HK-2 (cell line): Measurements from ENCODE around the gene DENND5B.
"Not testable (repeated sequence)": the region's sequence is repeated elsewhere in the genome, so short reads cannot be mapped to it uniquely, and the experiment has no call there.

Experiments
- DNase-seq: peaks from one replicate; pipeline ENCODE4 v3.0.0-alpha.2; 2018; ENCODE audit not compliant: unreplicated experiment

Gene DENND5B

DNA sequence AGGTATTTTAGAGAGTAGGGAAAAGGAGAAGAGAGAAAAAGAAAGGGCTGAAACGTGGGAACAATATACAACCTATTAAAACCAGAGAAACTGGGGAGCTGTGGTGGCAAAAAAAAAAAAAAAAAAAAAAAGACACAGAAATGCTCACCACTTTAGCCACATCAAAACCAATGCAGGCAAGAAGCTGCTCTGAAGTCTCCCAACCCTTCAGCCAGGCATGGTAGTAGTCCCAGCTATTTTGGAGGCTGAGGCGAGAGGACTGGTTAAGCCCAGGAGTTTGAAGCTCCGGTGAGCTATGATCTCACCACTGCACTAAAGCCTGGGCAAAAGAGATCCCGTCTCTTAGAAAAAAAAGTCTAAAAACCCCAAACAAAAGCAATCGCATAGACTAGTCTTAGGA lies 33.2 kb downstream of the DENND5B start:
- DNase-seq, result no peak

DNA sequence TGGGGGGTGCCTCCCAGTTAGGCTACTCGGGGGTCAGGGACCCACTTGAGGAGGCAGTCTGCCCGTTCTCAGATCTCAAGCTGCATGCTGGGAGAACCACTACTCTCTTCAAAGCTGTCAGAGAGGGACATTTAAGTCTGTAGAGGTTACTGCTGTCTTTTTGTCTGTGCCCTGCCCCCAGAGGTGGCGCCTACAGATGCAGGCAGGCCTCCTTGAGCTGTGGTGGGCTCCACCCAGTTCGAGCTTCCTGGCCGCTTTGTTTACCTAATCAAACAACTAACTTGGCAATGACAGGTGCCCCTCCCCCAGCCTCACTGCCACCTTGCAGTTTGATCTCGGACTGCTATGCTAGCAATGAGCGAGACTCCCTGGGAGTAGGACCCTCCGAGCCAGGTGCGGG lies 35.5 kb downstream of the DENND5B start:
- DNase-seq, result not testable (repeated sequence)

DNA sequence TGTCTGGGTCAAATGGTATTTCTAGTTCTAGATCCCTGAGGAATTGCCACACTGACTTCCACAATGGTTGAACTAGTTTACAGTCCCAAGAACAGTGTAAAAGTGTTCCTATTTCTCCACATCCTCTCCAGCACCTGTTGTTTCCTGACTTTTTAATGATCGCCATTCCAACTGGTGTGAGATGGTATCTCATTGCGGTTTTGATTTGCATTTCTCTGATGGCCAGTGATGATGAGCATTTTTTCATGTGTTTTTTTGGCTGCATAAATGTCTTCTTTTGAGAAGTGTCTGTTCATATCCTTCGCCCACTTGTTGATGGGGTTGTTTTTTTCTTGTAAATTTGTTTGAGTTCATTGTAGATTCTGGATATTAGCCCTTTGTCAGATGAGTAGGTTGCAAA lies 40.3 kb downstream of the DENND5B start:
- DNase-seq, result not testable (repeated sequence)

DNA sequence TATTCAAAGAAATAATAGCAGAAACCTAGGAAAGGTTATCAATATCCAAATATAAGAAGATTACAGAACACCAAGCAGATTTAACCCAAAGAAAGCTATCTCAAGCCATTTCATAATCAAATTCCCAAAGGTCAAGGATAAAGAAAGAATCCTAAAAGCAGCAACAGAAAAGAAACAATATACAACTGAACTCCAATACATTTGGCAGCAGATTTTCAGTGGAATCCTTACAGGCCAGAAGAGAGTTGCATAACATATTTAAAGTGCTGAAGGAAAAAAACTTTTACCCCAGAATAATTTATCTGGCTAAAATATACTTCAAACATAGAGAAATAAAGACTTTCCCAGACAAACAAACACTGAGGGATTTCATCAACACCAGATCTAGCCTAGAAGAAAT lies 54.3 kb downstream of the DENND5B start:
- no peak for DNase-seq

DNA sequence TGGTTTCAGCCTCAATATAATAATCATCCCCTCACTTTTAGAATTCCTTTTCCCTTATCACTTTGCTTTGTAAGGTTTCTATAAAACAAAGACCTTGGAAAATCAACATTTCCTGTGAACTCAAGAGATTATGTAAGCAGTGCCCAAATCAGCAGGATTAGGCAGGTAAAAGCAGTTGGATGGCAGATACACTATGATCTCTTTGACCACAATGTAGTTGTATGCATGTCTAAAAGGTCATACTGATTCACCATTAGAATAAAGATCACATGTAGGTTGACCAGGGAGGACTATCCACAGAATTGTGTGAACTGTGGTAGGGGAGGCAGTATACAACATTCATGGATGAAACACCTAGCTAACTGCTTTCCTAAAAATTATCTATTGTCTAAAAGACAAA lies 57.5 kb downstream of the DENND5B start:
- DNase-seq, result no peak

- DNase-seq, result no peak
These were observed 59.0 kb downstream of the DENND5B start for GRCh38 chr12:31531893-31532292.

- no peak for DNase-seq
These were observed 62.8 kb downstream of the DENND5B start for GRCh38 chr12:31528095-31528494.

GRCh38 chr12:31527083-31527482 lies 63.9 kb downstream of the DENND5B start:
- no peak for DNase-seq

DNA sequence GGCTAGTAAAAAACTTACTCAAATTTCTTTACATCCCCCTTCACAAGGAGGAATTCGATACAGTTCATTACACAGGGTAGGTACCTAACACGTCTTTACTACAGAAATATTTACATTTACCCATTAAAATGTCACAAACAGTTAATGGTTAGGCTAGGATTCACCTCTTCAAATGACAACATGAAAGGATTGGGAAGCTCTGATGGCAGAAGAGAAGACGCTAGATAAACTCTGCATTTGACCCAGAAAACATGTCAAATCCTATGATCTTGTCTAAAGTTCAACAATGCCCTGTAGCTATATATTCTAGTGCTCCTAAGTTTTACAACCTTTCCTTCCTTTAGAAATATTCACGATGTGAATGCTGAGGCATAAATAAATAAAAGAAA lies 64.8 kb downstream of the DENND5B start:
- no peak for DNase-seq

- no peak for DNase-seq
These were observed 65.3 kb downstream of the DENND5B start for GRCh38 chr12:31525496-31526157.

- DNase-seq, result no peak
These were observed 66.0 kb downstream of the DENND5B start for GRCh38 chr12:31524791-31525495.

DNA sequence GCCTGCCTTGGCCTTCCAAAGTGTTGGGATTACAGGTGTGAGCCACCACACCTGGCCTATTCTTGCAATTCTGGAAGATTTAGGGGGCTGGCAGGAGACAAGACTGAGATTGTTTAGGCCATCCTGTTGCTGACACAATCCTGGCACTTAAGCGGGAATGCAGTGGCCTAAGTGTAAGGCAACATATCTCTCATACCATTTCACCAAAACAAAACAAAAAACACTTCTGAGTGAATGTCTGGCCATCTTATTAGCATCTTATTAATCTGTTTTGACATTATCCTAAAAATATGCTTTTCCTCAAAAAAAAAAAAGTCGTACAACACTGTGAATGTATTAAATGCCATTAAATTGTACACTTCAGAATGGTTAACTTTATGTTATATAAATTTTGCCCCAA lies 67.6 kb downstream of the DENND5B start:
- DNase-seq, result no peak

DNA sequence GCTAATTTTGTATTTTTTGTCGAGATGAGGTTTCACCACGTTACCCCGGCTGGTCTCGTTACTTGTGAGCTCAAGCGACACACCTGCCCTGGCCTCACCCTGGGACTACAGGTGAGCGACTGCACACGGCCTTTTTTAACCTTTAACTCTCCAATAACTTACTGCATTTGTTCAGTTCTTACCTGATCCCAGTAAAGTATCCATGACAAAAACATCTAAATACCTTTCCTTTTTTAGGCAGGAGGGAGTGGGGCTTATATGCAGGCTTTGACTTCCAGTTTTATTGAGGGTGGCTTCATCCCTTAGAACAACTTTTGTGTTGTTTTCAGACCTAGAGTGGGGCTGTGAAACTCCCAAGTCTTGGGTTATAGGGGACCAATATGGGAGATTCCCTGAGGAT lies 68.3 kb downstream of the DENND5B start:
- no peak for DNase-seq

GRCh38 chr12:31521964-31522363 lies 69.0 kb downstream of the DENND5B start:
- no peak for DNase-seq

DNA sequence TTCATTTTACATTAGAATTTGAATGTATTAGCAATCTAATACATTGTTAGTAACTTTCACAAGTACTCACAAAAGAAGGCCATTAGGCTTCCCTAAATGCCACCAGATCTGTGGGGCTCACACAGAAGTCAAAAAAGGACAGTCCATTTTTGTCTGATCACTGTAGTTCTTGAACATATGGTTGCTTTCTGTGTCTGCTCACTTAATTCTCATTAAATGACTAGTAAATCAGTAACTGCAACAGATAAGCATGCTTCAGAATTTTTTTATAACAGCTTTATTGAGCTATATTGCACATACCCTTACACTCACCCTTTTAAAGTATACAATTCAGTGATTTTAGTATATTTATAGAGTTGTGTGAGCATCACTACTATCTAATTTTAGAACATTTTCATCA lies 71.4 kb downstream of the DENND5B start:
- DNase-seq, result no peak

DNA sequence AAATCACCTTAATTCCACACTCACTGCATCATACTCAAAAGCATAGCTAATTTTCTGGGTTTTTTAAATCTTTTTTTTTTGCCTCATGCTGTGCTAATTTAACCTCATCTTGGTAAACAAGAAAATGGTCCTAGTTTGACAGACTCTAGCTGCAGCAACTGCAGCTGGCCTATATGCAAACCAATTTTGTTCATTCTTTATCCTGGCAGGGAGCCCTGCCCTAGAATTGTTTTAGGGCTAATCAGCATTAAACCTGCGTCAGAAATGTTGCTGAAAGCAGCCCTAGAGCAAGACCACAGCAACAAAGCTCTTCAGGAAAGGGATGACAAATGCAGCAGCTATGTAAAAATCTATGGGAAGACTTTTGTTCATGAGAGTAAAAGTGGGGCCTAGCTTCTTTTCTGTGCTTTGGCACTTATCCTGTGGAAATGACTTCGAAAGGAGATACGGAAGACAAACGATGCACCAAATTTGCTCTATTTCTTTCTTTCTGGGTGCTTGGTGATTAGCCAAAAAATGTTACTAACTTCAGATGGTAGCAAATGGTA lies 72.2 kb downstream of the DENND5B start:
- DNase-seq, result peak; percentile 51

- DNase-seq, result no peak
These were observed 72.9 kb downstream of the DENND5B start for GRCh38 chr12:31517994-31518393.

DNA sequence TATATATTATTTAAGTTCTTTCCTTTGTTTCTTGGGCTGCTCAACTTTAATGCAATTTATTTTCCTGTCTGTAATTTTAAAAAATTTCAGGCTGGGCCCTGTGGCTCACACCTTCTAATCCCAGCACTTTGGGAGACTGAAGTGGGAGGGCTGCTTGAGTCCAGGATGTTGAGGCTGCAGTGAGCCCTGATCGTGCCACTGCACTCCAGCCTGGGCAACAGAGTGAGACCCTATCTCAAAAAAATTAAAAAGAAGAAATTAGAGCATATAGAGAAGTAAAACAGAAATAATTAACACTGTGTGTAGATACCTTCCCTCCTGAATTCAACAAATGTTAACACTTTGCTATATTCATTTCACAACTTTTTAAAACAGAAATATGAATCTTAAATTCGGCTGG lies 74.2 kb downstream of the DENND5B start:
- DNase-seq, result no peak

DNA sequence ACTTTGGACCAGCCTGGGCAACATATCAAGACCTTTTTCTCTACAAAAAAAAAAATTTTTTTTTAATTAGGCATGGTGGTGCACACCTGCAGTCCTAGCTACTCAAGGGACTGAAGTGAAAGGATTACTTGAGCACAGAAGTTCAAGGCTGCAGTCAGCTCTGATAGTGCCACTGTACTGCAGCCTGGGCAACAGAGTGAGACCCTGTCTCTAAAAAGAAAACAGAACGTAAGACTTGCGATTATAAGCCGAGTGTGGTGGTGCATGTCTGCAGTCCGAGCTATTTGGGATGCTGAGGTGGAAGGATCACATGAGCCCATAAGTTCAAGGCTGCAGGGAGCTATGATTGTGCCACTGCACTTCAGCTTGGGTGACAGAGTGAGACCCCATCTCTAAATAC lies 76.0 kb downstream of the DENND5B start:
- DNase-seq, result no peak

DNA sequence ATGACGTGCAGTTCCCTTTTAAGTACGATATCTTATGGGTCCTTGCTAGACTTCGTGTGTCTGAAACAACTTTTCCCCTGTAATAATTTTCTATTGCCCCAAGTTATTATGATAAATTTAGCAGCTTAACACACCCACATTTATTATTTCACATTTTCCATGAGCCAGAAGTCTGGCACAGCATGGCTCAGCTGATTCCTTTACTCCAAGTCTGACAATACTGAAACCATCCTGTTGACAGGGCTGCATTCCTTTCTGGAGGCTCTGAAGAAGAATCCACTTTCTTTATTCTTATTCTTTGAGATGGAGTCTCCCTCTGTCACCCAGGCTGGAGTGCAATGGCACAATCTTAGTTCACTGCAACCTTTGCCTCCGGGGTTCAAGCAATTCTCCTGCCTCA lies 80.9 kb downstream of the DENND5B start:
- DNase-seq, result no peak

GRCh38 chr12:31508436-31509150 lies 82.3 kb downstream of the DENND5B start:
- no peak for DNase-seq

DNA sequence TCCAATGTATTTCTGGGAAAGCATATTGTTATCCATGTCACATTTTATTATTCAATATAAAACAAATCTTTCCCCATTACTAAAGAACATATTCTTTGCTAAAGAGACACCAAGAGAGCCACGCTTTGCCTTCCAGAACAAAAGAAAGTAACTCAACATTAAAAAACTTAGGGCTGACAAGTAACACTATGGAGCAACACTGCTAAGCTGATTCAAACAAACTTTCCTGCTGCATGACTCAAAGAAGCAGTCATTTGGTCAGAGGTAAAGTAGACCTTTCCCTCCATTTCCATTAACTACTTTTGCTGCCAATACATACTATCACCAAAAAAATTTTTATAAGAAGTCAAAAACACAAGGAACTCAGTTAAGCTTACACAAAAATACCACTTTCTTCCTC lies 83.0 kb downstream of the DENND5B start:
- no peak for DNase-seq
